SK-MEL-5 (cell line): ENCODE results near the gene GABRG3. TPM values are rescaled to one million over a fixed set of nuclear protein-coding genes. Genes with fewer than 3 reads are reported as not detected.
A peak's percentile ranks its signal among the peaks of the same experiment; 100 is the strongest.
"Not testable (repeated sequence)": the region's sequence is repeated elsewhere in the genome, so short reads cannot be mapped to it uniquely, and the experiment has no call there.

ENCODE experiments used
- DNase-seq: peaks from one replicate; pipeline ENCODE4 v3.0.0-alpha.2; 2016; ENCODE audit warnings: low read depth, low spot score
- in situ Hi-C: cut with HindIII; loops from 2 replicates; pipeline ENCODE4 v1.10.0; 2016; ENCODE audit warnings: low sequenced_read_pairs, high pct_unique_total_duplicates, low pct_unique_long_range_greater_than_20kb
- total RNA-seq: library from RNA; depleted of rRNA; stranded (reverse); fragments of >200 nt; shearing (Covaris generic); gene quantifications from 2 replicates; pipeline ENCODE4 v1.2.3, GENCODE V29; 2014

The GABRG3 gene
- total RNA-seq, 1 experiment from 2014 or later = 6.3 TPM

GRCh38 chr15:27191515-27191914, 220.5 kb downstream of the GABRG3 start:
- DNase-seq, in situ Hi-C loops: not testable (repeated sequence)

GRCh38 chr15:27196691-27197090, 225.7 kb downstream of the GABRG3 start:
- DNase-seq = no peak
- in situ Hi-C loops = no loop called here

- DNase-seq = no peak
- in situ Hi-C loops = no loop called here
Observed at GRCh38 chr15:27201425-27201824, 230.4 kb downstream of the GABRG3 start.

GRCh38 chr15:27210176-27210575, 239.2 kb downstream of the GABRG3 start:
- in situ Hi-C loops = no loop called here
- no peak for DNase-seq

GRCh38 chr15:27214032-27214431, 243.1 kb downstream of the GABRG3 start:
- no peak for DNase-seq
- in situ Hi-C loops = no loop called here

- DNase-seq = no peak
- in situ Hi-C loops = no loop called here
Observed at GRCh38 chr15:27214961-27215360, 244.0 kb downstream of the GABRG3 start.

- DNase-seq = no peak
- in situ Hi-C loops = no loop called here
Observed at GRCh38 chr15:27218426-27218825, 247.4 kb downstream of the GABRG3 start.

GRCh38 chr15:27219636-27220035, 248.7 kb downstream of the GABRG3 start:
- in situ Hi-C loops = no loop called here

GRCh38 chr15:27220199-27220598, 249.2 kb downstream of the GABRG3 start:
- no peak for DNase-seq
- in situ Hi-C loops = no loop called here

More at GRCh38 chr15:27219636-27220035, 248.7 kb downstream of the GABRG3 start:
- no peak for DNase-seq

- no peak for DNase-seq
Observed at GRCh38 chr15:27222479-27222878, 251.5 kb downstream of the GABRG3 start.

GRCh38 chr15:27223179-27223578, 252.2 kb downstream of the GABRG3 start:
- DNase-seq = no peak
- in situ Hi-C loops = no loop called here

More at GRCh38 chr15:27222479-27222878, 251.5 kb downstream of the GABRG3 start:
- in situ Hi-C loops = no loop called here

- no peak for DNase-seq
- in situ Hi-C loops = no loop called here
Observed at GRCh38 chr15:27231811-27232210, 260.8 kb downstream of the GABRG3 start.

GRCh38 chr15:27232876-27233275, 261.9 kb downstream of the GABRG3 start:
- no peak for DNase-seq

GRCh38 chr15:27234593-27234992, 263.6 kb downstream of the GABRG3 start:
- DNase-seq = no peak
- in situ Hi-C loops = no loop called here

More at GRCh38 chr15:27232876-27233275, 261.9 kb downstream of the GABRG3 start:
- in situ Hi-C loops = no loop called here

- in situ Hi-C loops = no loop called here
Observed at GRCh38 chr15:27235161-27235560, 264.2 kb downstream of the GABRG3 start.

GRCh38 chr15:27235681-27236080, 264.7 kb downstream of the GABRG3 start:
- in situ Hi-C loops = no loop called here
- DNase-seq = no peak

More at GRCh38 chr15:27235161-27235560, 264.2 kb downstream of the GABRG3 start:
- DNase-seq = no peak

GRCh38 chr15:27237319-27237939, 266.4 kb downstream of the GABRG3 start:
- no peak for DNase-seq
- in situ Hi-C loops = no loop called here

GRCh38 chr15:27238209-27238608, 267.2 kb downstream of the GABRG3 start:
- in situ Hi-C loops = no loop called here
- DNase-seq = peak; percentile 8

GRCh38 chr15:27238707-27239423, 267.9 kb downstream of the GABRG3 start:
- no peak for DNase-seq
- in situ Hi-C loops = no loop called here
